Posterior vena cava (tissue), 2 donors: ENCODE data around the gene C1RL. TPM values are rescaled to one million over a fixed set of nuclear protein-coding genes. Genes with fewer than 3 reads are reported as not detected.
A peak's percentile ranks its signal among the peaks of the same experiment; 100 is the strongest.
"Not testable (repeated sequence)": the region's sequence is repeated elsewhere in the genome, so short reads cannot be mapped to it uniquely, and the experiment has no call there.

ENCODE experiments used
- DNase-seq: peaks from one replicate; pipeline ENCODE4 v3.0.0-alpha.2; 2020; ENCODE audit warnings: low spot score
- intact Hi-C, 2 donors: fragments of 100-400 bp; cut with DNase I; formaldehyde crosslinking; loops; one replicate each; pipeline versions ENCODE4 v1.14.1 to v1.14.2; 2022 to 2023
- total RNA-seq, 2 donors: library from RNA; stranded (reverse); fragmentation: NEBNext Ultra II Directional; extraction: Animal tissue kit (Norgen Biotek cat#: 25700); gene quantifications; one replicate each; pipeline ENCODE4 v1.2.1, GENCODE V29; 2021
- donor health status: DM: yes; HTN: yes; CAD: no.
- donor health status: DM: yes; HTN: yes; CAD: no.

C1RL gene
- total RNA-seq, 2 donors from 2014 or later = 79.5 to 122 TPM

DNA sequence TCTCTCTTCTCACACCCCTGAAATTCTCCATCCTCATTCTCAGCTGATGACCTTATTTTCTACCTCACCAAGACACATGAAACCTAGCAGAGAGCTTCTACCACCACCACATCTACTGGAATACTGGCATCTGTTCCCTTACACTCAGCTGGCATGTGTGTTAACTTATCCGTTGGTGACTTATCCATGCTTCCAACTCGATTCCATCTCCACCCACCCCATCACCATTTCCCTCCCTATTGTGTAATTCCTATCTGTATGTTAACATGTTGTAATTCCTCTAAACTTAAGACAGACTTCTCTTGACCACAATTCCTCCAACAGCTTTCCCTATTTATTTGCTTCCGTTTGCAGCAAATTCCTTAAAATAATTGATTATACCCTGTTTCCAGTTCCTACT is 33.1 kb downstream of the C1RL start:
- intact Hi-C loops = loop anchor here in 1 of 2 donors (5.0 kb wide), 1 partner anchor 759 kb away; no protein-coding TSS in a partner anchor
- no peak for DNase-seq

DNA sequence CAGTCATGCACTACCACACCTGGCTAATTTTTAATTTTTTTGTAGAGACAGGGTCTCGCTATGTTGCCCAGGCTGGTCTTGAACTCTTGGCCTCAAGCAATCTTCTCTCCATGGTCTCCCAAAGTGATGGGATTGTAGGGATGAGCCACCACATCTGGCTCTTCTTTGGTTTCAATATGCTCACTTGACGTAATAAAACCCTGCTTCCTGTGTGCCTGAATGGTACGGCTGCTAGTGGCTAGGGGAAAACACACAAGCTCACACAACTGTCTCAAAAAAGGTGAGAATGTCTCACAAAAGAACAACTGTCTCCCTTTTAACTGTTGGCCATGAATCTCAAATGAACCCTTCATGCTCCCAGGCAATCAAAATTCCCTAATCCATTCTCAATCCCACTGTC is 33.5 kb downstream of the C1RL start:
- intact Hi-C loops = loop anchor here in 1 of 2 donors (5.0 kb wide), 1 partner anchor 758 kb away; no protein-coding TSS in a partner anchor
- no peak for DNase-seq

DNA sequence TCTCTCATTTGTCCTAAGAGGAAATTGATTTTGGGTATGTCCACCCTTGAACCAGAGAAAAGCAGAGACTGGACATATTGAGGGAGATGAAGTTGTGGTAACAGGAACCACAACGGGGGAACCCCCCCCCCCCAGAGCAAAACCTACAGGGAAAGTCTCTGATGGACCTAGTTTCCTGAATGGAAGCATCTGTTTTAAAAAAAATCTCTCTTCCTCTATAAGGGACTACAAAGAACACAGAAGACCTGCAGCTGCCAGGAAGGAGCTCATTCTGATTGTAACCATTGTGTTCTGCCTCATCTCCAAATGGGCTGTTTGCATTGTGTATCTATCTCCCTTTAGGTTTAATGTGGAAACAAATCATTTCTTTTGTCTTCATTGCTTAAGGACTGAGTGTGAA is 35.1 kb downstream of the C1RL start:
- intact Hi-C loops = no loop called here
- DNase-seq = no peak

DNA sequence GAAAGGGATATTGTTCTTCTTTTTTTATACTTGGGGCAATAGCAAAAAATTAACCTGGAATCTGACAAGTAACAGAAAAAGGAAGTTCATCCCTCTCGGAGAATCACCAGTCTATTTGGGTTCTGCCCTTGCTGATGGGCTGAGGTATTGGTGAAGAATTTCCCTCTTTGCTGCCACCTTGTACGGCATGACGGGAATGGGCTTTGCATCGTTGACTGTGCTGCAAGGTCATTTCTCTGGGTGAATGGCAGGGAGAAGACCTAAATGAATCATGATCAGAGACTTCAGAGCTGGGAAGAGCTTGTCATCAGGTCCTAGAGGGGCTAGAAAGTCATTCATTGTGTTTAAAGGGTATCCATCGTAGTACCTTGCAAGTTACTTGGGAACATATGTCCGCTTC is 36.5 kb downstream of the C1RL start:
- DNase-seq = no peak
- intact Hi-C loops = no loop called here

DNA sequence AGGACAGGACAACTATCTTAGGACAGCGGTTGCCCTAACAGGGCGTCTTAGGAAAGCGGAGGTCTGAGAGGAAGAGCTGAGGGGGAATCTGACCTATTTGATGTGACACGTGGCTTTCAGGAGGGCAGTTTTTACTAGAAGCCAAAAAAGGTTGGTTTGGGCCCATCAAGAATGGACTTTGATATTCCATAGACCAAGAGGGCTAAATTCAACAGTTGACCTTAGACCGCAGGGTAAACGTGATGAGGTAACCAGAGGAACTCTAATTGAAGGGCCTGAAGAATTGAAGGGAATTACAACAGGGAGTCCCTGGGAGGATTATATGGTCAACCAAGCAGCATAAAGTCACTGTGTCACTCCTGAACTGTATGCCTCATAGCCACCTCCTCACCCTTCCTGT is 37.0 kb downstream of the C1RL start:
- DNase-seq = no peak
- intact Hi-C loops = no loop called here

DNA sequence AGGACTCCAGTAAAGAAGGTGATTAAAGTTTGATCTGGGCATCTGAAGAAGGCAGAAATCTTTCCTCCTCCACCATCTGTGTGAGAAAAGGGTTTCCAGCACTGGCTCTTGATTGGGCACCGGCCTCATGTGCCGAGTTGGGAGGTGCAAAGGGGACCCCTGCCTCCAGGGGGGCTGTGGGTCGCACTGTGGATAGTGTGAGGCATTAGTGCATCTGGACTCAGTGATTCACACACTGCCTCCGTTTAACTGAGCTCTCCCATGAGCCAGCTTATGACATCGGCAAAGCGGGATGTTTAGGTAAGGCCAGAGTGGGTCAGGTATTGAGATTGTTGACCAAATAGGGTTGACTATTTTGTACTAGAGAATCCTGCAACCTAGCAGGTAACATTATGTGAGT is 39.6 kb downstream of the C1RL start:
- DNase-seq = no peak
- intact Hi-C loops = no loop called here

DNA sequence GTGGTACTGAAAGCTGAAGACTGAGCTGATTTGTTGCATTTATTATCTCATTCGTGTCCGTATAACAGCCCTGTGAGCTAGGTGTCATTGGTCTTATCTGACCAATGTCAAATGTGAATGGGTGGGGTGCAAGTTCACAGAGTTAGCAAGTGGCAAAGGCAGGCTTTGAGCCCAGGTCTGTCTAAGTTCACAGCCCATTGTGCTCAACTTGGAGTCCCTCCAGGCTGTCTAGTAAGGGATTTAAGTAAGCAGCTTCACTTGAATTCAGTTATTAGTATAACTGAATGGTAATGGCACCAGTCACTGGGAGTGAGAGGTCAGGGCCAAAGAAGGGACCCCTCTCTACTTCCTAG is 40.0 kb downstream of the C1RL start:
- no peak for DNase-seq
- intact Hi-C loops = no loop called here

DNA sequence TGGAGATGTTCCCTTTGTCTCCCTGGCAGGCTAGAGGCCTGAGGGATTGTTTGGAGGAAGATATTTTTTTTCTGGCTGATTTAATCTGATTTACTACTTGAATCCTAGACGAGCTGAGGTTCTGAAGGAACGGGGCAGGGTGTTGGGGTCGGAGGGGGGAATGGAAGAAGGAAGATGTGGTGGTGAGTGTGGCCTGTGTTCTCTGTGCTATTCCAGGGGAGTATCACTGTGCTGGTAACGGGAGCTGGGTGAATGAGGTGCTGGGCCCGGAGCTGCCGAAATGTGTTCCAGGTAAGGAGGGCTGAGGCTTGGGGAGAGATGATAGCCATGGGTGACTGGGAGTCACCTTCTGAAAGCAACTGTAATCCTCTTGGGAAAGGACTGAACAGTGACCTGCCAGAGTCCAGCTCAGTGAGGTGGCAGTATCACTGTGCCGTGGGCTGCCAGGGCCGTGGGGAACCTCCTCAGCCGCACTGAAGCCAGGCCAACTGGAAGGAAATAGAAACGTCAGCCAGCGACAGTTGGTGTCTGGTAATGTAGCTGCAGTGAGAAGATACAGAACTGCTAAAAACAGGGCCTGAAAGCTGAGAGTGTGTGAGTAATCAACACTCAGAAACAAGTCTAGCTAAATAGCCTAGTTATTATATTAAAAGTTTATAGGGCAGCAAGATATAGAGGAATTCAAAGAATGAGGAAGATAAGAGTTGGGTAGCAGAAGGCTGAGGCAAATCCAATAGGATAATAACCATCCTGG is 40.6 kb downstream of the C1RL start:
- no peak for DNase-seq
- intact Hi-C loops = no loop called here

DNA sequence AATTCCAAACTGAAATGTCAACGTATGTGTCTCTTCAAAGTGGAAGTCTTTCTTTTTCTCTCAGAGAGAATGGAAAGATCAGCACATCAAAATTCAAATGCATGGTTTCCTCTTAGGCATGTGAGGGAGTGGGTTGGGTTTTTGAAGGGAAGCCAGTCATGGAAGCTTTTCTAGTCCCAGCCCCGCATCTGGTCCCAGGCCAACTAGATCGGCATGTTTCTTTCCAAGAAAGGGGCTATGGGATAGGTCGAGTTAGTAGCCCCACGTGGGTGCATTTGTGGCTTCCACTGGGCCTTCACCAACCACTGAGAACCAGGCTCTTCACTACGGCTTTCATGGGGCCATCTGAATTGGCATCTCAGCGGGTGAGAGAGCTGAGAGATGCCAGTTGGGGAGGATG is 41.9 kb downstream of the C1RL start:
- no peak for DNase-seq
- intact Hi-C loops = no loop called here

DNA sequence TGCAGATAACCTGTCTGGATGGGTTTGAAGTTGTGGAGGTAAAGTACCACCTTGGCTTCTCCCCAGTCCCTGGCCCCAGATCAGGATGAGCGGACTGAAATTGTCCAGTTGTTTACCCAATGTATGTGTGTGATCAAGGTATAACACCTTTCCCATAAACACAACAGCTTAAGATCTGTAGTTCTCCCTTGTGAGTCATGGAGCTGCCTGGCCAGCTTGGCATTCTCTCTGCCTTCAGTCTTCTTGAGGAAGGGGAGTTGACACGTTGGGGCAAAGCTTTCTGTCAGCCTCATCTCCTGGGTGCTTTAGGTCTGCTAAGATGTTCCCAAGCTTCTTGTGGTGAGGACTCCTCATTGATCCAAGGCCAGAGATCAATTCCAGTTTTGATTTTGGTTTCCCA is 42.4 kb downstream of the C1RL start:
- no peak for DNase-seq
- intact Hi-C loops = no loop called here

DNA sequence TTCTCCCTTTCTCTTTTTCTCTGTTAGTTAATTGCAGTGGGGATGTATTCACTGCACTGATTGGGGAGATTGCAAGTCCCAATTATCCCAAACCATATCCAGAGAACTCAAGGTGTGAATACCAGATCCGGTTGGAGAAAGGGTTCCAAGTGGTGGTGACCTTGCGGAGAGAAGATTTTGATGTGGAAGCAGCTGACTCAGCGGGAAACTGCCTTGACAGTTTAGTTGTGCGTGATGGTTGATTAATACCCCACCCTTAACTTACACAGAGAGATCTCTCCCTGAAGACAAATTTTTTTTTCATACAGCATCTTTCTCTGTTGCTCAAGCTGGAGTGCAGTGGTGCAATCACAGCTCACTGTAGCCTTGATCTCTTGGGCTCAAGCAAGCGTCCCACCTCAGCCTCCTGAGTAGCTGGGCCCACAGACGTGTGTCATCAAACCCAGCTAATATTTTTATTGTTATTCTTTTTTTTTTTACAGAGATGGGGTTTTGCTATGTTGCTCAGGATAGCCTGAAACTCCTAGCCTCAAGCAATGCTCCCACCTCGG is 43.9 kb downstream of the C1RL start:
- no peak for DNase-seq
- intact Hi-C loops = no loop called here

DNA sequence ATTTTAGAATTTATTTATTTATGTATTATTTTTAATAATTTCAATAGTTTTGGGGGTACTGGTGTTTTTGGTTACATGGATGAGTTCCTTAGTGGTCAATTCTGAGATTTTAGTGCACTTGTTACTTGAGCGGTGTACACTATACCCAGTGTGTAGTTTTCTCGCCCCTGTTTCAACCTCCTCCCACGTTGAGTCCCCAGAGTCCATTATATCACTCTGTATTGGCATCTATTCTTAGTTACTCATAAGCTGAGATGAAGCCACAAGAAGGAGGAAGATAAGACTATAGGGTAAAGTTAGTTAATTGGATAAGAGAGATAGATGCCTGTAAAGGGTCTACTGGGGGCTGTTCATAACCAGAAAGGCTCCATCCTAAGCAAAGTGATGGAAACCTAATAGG is 44.5 kb downstream of the C1RL start:
- no peak for DNase-seq
- intact Hi-C loops = loop anchor here in 1 of 2 donors (5.0 kb wide), 1 partner anchor 48 kb away; no protein-coding TSS in a partner anchor

DNA sequence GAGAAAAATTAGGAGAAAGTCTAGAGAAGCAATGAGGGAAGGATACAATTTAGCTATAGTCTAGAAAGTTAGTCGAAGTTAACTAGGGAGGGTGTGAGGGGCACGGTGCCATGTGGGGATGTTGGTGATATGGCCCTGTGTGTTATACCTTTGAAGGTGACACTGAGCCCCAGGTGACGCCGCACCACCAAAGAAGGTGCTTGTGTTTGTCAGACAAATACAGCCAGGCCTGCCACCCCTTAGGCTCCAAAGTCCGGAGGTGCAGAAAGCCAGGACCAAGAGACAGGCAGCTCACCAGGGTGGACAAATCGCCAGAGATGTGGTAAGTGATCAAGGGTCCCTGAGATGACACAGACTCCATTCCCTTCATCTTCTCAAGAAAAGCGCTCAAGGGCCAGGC is 47.4 kb downstream of the C1RL start:
- no peak for DNase-seq
- intact Hi-C loops = loop anchor here in 1 of 2 donors (2.0 to 5.0 kb wide), 2 partner anchors 29 to 51 kb away; no protein-coding TSS in a partner anchor

DNA sequence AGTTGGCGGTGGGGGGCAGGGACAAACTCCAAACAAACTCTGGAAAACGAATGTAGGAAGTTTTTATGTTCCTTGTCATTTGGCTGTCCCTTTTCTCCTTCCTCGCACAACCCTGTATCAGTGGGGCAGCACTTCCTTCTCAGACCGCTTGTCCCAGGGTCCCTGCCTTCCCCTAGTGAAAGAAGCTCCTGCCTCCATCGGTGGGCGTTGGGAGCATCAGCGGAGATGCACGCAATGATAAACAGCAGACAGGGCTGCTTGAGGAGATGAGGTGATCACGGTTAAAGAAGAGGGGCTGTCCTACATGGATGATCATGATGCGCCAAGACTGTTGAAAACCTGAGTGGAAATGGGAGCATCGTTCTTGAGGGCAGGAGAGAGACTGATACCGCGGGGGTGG is 47.9 kb downstream of the C1RL start:
- DNase-seq = no peak
- intact Hi-C loops = loop anchor here in 1 of 2 donors (2.0 to 5.0 kb wide), 2 partner anchors 30 to 51 kb away; no protein-coding TSS in a partner anchor

DNA sequence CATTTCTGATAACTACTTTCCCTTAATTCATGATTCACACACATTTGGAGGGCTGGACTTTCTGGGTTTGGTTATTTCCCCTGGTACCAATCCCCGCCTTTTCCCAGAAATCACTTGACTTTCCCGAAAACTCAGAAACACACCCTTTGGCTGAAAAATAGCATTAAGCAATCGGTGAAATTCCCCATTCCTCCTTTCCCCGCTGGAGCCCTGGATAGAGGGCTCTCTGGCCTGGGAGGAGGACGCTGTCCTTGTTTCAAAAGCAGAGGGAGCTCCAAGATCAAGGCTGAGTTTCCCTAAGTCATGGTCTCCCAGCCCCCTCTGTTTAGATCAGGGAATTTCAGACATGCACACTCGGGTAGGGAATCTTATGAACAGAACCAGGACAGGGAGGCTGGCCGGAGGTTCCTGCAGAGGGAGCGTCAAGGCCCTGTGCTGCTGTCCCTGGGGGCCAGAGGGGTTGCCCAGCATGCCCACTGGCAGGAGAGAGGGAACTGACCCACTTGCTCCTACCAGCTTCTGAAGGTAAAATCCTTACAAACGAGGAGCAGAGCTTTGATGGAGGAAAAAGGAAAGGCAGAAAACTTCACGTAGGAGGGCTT is 48.6 kb downstream of the C1RL start, which contains the start of gene C1S:
Gene C1S (plus strand): TSS at position 366 of the 602 bp plus-strand sequence. CDS start 1,195 bp downstream, outside the sequence.
- DNase-seq = peak; percentile 87
- intact Hi-C loops = loop anchor here in 1 of 2 donors (2.0 to 5.0 kb wide), 2 partner anchors 30 to 52 kb away; no protein-coding TSS in a partner anchor

DNA sequence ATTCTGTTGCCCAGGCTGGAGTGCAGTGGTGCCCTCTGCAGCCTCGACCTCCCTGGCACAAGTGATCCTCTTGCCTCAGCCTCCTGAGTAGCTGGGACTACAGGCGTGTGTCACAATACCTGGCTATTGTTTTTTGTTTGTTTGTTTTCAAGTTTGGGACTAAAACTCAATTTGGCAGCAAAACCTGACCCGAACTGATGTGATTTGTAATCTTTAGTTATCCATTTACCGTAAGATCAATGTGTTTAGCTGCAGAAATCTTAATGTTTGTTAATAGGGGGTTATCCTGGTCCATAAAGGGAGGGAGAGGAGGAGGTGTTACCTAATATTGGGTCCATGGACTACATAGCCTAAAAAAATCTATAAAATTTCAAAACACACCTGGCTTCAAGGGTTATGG is 49.2 kb downstream of the C1RL start:
- intact Hi-C loops = loop anchor here (2.0 to 10.0 kb wide), 3 partner anchors 31 to 55 kb away; no protein-coding TSS in a partner anchor
- no peak for DNase-seq

DNA sequence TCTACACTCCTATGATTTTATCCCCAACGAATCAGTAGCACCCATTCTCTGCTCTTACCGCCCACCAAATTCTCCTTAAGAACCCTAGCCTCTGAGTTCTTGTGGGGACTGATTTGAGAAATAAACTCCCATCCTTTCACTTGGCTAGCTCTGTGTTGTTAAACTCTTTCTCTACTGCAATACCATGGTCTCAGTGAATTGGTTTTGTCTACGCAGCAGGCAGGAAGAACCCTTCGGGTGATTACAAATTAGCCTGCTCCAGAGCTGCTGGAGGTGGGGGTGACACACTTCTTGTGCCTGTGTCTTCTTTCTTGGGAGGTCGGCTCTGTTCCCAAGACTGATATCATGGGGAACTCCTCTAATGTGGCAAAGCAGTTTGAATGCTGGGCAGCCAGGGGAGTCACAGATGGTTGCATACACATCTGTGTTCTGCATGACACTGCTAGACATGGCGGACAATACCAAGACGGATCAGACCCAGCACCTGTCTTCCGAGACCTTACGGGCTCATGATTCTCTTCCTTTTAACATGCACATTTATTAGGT is 50.1 kb downstream of the C1RL start:
- no peak for DNase-seq
- intact Hi-C loops = loop anchor here in 1 of 2 donors (10.0 kb wide), 1 partner anchor 56 kb away; no protein-coding TSS in a partner anchor

DNA sequence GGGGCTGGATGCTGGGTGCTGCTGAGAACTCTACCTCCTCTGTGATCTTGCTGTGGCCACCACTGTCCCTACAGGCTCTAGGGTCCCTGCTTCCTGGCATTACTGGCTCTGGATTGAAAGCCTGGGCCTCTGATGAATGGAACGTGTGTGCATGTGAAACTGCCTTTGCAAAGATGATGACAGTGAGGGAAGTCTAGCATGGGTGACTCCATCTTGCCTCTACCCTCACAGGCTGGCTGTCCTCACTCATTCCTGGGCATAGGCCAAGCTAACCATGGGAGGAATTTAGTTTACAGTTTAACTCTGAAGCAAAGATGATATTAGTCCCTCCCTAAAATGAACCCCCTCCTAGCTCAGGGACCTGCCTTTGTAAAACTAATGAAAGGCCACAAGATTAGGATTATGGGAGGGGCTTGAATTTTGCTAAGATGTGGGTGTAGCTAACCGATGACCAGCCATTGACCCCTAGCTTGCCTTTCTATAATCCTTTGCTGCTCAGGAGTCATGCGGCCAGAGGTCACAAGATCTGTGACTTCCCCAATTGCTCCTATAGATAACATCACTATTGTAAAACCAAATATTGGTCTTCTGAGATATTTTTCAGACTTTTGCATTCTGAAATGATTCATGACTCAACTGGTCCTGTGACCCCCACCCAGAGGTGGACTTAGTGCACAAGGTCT is 50.7 kb downstream of the C1RL start:
- intact Hi-C loops = loop anchor here in 1 of 2 donors (10.0 kb wide), 1 partner anchor 56 kb away; no protein-coding TSS in a partner anchor
- DNase-seq = no peak

DNA sequence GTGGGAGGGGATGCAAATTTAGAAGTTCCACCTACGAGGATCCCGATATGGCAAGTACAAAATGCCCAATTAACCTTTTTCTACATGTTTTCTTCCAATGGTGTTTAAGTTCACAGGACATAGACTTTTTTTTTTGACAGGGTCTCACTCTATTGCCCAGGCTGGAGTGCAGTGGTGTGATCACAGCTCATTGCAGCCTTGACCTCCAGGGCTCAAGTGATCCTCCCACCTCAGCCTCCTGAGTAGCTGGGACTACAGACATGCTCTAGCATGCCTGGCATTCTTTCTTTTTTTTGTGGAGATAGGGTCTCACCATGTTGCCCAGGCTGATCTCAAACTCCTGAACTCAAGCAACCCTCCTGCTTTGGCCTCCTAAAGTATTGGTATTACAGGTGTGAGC is 53.3 kb downstream of the C1RL start:
- DNase-seq = not testable (repeated sequence)
- intact Hi-C loops = loop anchor here in 1 of 2 donors (10.0 kb wide), 1 partner anchor 59 kb away; no protein-coding TSS in a partner anchor
